B cell (primary cell): Measurements from ENCODE around the gene KCNK17. TPM values are rescaled to one million over a fixed set of nuclear protein-coding genes. Genes with fewer than 3 reads are reported as not detected.

Source experiments
- ATAC-seq: fragments of 200-7000 bp; cut with Tn5 transposase; one replicate; pipeline ENCODE4 v1.10.0; 2021; ENCODE audit warnings: low read depth, mild to moderate bottlenecking, moderate number of reproducible peaks, moderate library complexity
- CTCF ChIA-PET: fragments of 350-600 bp; sonication (Branson Sonifier 250); formaldehyde crosslinking; loops from one replicate; lab custom pipeline; 2021; ENCODE audit warnings: antibody characterized with exemption, inconsistent platforms; lab: Charles Lee
- POLR2A ChIA-PET: fragments of 350-600 bp; sonication (Branson Sonifier 250); formaldehyde crosslinking; loops from one replicate; lab custom pipeline; 2021; ENCODE audit warnings: antibody characterized with exemption; lab: Charles Lee
- DNase-seq: peaks from one replicate; pipeline ENCODE4 v3.0.0; 2013
- H2AFZ ChIP-seq: 2 replicates; pipeline ENCODE4 v1.6.1; 2012; ENCODE audit warnings: mild to moderate bottlenecking, low read depth, low read length; ENCODE audit not compliant: insufficient read depth, poor library complexity, severe bottlenecking
- H3K27ac ChIP-seq, 2 donors: 1 replicate in 1 of 2; 2 replicates in 1 of 2; pipeline ENCODE4 v1.5.1; 2012 to 2013; ENCODE audit warnings: low read length in 2 of 2, mild to moderate bottlenecking in 2 of 2, moderate library complexity in 1 of 2
- H3K27me3 ChIP-seq, 4 experiments: fragments of 200-600 bp in 1 of 4; sonication (generic) in 1 of 4; replicated peaks in 1 of 4; 1 replicate in 2 of 4; 2 replicates in 2 of 4; pipeline versions ENCODE4 v1.6.1 to v1.7.0; 2013 to 2016; ENCODE audit warnings: low read length in 3 of 4, mild to moderate bottlenecking in 2 of 4, mixed read lengths in 1 of 4, moderate library complexity in 1 of 4; ENCODE audit not compliant: insufficient read depth in 4 of 4, control insufficient read depth in 3 of 4; ENCODE audit errors: control extremely low read depth in 1 of 4
- H3K36me3 ChIP-seq, 2 experiments: replicated peaks in 1 of 2; 1 replicate in 1 of 2; 2 replicates in 1 of 2; pipeline versions ENCODE4 v1.6.1 to v1.7.1; 2013; ENCODE audit warnings: low read length in 1 of 2; ENCODE audit not compliant: insufficient read depth in 2 of 2, control insufficient read depth in 1 of 2; ENCODE audit errors: control extremely low read depth in 1 of 2, extremely low read depth in 1 of 2
- H3K4me1 ChIP-seq, 2 donors: fragments of 200-600 bp in 1 of 2; sonication (generic) in 1 of 2; 1 replicate in 1 of 2; 2 replicates in 1 of 2; pipeline versions ENCODE4 v1.5.1 to v1.6.1; 2013 to 2017; ENCODE audit warnings: low read length in 2 of 2; ENCODE audit not compliant: control insufficient read depth in 2 of 2, insufficient read depth in 2 of 2
- H3K4me2 ChIP-seq: replicated peaks from 2 replicates; pipeline ENCODE3; 2012; ENCODE audit warnings: mild to moderate bottlenecking, low read depth, low read length; ENCODE audit not compliant: poor library complexity, severe bottlenecking
- H3K4me3 ChIP-seq, 5 experiments: fragments of 200-600 bp in 1 of 5; sonication (generic) in 1 of 5; 1 replicate in 3 of 5; 2 replicates in 2 of 5; pipeline versions ENCODE4 v1.5.1 to v1.7.0; 2011 to 2016; ENCODE audit warnings: low read length in 4 of 5, mild to moderate bottlenecking in 4 of 5, low read depth in 2 of 5, control low read depth in 1 of 5, moderate library complexity in 1 of 5; ENCODE audit not compliant: insufficient read depth in 1 of 5; ENCODE audit errors: control extremely low read depth in 1 of 5, extremely low read depth in 1 of 5
- H3K79me2 ChIP-seq: fragments of 200-600 bp; sonication (generic); one replicate; pipeline ENCODE4 v1.6.0; 2016; ENCODE audit warnings: low read length; ENCODE audit not compliant: control insufficient read depth, insufficient read depth
- H3K9ac ChIP-seq: fragments of 200-600 bp; sonication (generic); 2 replicates; pipeline ENCODE4 v1.6.1; 2017; ENCODE audit warnings: mild to moderate bottlenecking, low read length, moderate library complexity
- H3K9me3 ChIP-seq, 3 donors: one replicate each; pipeline versions ENCODE4 v1.6.1 to v1.7.1; 2013; ENCODE audit warnings: low read length in 2 of 3; ENCODE audit not compliant: control insufficient read depth in 2 of 3, insufficient read depth in 1 of 3; ENCODE audit errors: control extremely low read depth in 1 of 3
- H4K20me1 ChIP-seq: 2 replicates; pipeline ENCODE4 v1.6.0; 2012; ENCODE audit warnings: mild to moderate bottlenecking, low read length; ENCODE audit not compliant: insufficient read depth, control insufficient read depth, poor library complexity, severe bottlenecking
- H3K27ac Mint-ChIP-seq: one replicate; pipeline ENCODE4 v1.8.0; 2021; ENCODE audit warnings: mixed read lengths
- H3K27me3 Mint-ChIP-seq: one replicate; pipeline ENCODE4 v1.8.0; 2021; ENCODE audit warnings: mixed read lengths
- H3K4me1 Mint-ChIP-seq: one replicate; pipeline ENCODE4 v1.8.0; 2021; ENCODE audit warnings: mixed read lengths
- H3K4me3 Mint-ChIP-seq: one replicate; pipeline ENCODE4 v1.8.0; 2021; ENCODE audit warnings: mixed read lengths
- H3K9me3 Mint-ChIP-seq: one replicate; pipeline ENCODE4 v1.8.0; 2022; ENCODE audit warnings: mixed read lengths; ENCODE audit not compliant: insufficient read depth
- EZH2 ChIP-seq: IDR thresholded peaks from 2 replicates; pipeline ENCODE4 v1.6.1; 2012; ENCODE audit warnings: borderline replicate concordance, low read depth, mild to moderate bottlenecking, moderate library complexity, low read length; ENCODE audit not compliant: insufficient read depth, poor library complexity, severe bottlenecking
- WGBS: methylation state at CpG from one replicate; pipeline ENCODE4 v1.1.5; 2013; ENCODE audit warnings: missing lambda C conversion rate; ENCODE audit not compliant: insufficient coverage; 5-methylcytosine and 5-hydroxymethylcytosine counted together
- intact Hi-C: fragments of 100-400 bp; cut with micrococcal nuclease; formaldehyde crosslinking; loops from one replicate; pipeline ENCODE4 v1.10.0; 2022
- polyA plus RNA-seq: library from polyadenylated mRNA; depleted of rRNA; stranded (reverse); fragments of >200 nt; gene quantifications from 2 replicates; pipeline ENCODE4 v1.2.3, GENCODE V29; 2012
- total RNA-seq, 2 donors: library from RNA; stranded (reverse); fragments of 120-200 nt in 1 of 2; gene quantifications; 1 replicate in 1 of 2; 2 replicates in 1 of 2; pipeline versions ENCODE4 v1.2.3 to v1.2.4, GENCODE V29; 2013 to 2022
- TF ChIP-seq, protein P1 (sequence below): fragments of 200-600 bp; IDR thresholded peaks from one replicate; pipeline ENCODE4 v1.8.0; 2022; ENCODE audit warnings: antibody characterized with exemption, mild to moderate bottlenecking

KCNK17 gene
- total and polyA plus RNA-seq, 2 donors (not counting 1 experiment from before 2014, with no cell fraction given) = not detected

DNA sequence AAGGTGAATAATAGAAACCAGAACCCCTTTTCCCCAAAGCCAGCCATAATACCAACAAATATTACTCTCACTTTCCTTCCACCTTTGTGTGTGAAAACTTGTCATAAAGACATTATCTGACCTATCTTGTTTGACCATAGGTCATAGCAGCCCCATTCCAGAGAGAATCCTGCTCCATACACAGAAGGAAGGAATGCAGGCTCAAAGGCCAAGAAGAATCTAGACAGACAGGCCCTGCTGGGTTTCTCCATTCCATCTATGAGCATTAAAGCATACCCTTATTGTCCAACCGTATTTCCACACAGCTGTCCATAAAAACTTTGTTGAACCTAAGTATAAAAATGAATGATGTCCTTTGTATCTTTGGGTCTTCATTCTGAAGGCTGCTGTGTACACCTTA is 44.3 kb downstream of the KCNK17 start:
- no peak overlapping the region for H3K4me3 ChIP-seq
- no peak overlapping the region for H3K27ac ChIP-seq
- Mint-ChIP-seq H3K27me3 (peaks cover 25% of the 10 kb centered on the region), H3K27ac (no peak overlapping the region), H3K9me3 (peaks cover 3% of the 10 kb centered on the region), H3K4me3 (no peak overlapping the region), H3K4me1 (peaks cover 3% of the 10 kb centered on the region)
- no CpG with 5 or more reads among the region's 1 CpG for WGBS
- ChIA-PET CTCF (no interaction called here), POLR2A (no interaction called here)
- DNase-seq (no peak), ATAC-seq (no peak)
- H3K79me2 ChIP-seq = no peaks in the 10 kb centered on the region
- intact Hi-C loops = no loop called here
- peaks cover 0 to 3% (median 0%) of the 10 kb centered on the region in 4 experiments for H3K27me3 ChIP-seq
- H4K20me1 ChIP-seq = no peaks in the 10 kb centered on the region
- H3K4me1 ChIP-seq = no peaks in the 10 kb centered on the region
- no peaks in the 10 kb centered on the region for H3K9me3 ChIP-seq
- H3K9ac ChIP-seq = no peak overlapping the region
- TF ChIP-seq EZH2 = no peak
- TF ChIP-seq, protein P1, sequence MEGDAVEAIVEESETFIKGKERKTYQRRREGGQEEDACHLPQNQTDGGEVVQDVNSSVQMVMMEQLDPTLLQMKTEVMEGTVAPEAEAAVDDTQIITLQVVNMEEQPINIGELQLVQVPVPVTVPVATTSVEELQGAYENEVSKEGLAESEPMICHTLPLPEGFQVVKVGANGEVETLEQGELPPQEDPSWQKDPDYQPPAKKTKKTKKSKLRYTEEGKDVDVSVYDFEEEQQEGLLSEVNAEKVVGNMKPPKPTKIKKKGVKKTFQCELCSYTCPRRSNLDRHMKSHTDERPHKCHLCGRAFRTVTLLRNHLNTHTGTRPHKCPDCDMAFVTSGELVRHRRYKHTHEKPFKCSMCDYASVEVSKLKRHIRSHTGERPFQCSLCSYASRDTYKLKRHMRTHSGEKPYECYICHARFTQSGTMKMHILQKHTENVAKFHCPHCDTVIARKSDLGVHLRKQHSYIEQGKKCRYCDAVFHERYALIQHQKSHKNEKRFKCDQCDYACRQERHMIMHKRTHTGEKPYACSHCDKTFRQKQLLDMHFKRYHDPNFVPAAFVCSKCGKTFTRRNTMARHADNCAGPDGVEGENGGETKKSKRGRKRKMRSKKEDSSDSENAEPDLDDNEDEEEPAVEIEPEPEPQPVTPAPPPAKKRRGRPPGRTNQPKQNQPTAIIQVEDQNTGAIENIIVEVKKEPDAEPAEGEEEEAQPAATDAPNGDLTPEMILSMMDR = no peak
- no peak overlapping the region for H2AFZ ChIP-seq
- H3K36me3 ChIP-seq = no peaks in the 10 kb centered on the region
- no peak overlapping the region for H3K4me2 ChIP-seq

DNA sequence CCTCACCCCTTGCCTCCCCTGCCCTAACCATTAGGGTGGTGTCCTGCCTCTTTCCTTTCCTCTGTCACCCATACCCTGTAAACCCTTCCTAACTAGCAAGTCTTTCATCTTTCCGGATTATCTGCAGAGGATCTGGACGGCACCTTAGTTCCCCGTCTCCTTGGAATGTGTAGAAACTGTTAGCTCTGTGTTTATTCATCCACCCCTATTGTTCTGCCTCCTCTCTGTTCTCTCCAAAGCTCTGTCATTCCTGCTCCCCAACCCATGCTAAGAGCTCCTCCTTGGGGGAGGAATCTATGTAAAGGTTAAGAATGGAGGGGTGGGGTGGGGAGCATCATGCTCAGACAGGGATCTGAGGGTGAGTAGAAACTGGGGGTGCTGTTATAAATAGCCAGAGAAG is 45.5 kb downstream of the KCNK17 start:
- H3K4me1 ChIP-seq = no peaks in the 10 kb centered on the region
- no peak overlapping the region for H3K4me3 ChIP-seq
- ATAC-seq (no peak), DNase-seq (no peak)
- no peaks in the 10 kb centered on the region for H4K20me1 ChIP-seq
- Mint-ChIP-seq H3K27ac (no peak overlapping the region), H3K9me3 (peaks cover 3% of the 10 kb centered on the region), H3K4me3 (no peak overlapping the region), H3K4me1 (peaks cover 2% of the 10 kb centered on the region), H3K27me3 (peaks cover 19% of the 10 kb centered on the region)
- ChIA-PET POLR2A (no interaction called here), CTCF (no interaction called here)
- no peaks in the 10 kb centered on the region for H3K79me2 ChIP-seq
- intact Hi-C loops = no loop called here
- no peaks in the 10 kb centered on the region for H3K36me3 ChIP-seq
- H2AFZ ChIP-seq = no peak overlapping the region
- H3K9me3 ChIP-seq = no peaks in the 10 kb centered on the region
- peaks cover 0 to 2% (median 0%) of the 10 kb centered on the region in 4 experiments for H3K27me3 ChIP-seq
- H3K27ac ChIP-seq = no peak overlapping the region
- no peak overlapping the region for H3K4me2 ChIP-seq
- no peak overlapping the region for H3K9ac ChIP-seq
- WGBS = no CpG with 5 or more reads among the region's 3 CpGs
- TF ChIP-seq, protein P1 = no peak
- no peak for TF ChIP-seq EZH2
